Measurements from ENCODE around the gene EGLN2.
"Not testable (repeated sequence)": the region's sequence is repeated elsewhere in the genome, so short reads cannot be mapped to it uniquely, and the experiment has no call there.

EGLN2 gene

DNA sequence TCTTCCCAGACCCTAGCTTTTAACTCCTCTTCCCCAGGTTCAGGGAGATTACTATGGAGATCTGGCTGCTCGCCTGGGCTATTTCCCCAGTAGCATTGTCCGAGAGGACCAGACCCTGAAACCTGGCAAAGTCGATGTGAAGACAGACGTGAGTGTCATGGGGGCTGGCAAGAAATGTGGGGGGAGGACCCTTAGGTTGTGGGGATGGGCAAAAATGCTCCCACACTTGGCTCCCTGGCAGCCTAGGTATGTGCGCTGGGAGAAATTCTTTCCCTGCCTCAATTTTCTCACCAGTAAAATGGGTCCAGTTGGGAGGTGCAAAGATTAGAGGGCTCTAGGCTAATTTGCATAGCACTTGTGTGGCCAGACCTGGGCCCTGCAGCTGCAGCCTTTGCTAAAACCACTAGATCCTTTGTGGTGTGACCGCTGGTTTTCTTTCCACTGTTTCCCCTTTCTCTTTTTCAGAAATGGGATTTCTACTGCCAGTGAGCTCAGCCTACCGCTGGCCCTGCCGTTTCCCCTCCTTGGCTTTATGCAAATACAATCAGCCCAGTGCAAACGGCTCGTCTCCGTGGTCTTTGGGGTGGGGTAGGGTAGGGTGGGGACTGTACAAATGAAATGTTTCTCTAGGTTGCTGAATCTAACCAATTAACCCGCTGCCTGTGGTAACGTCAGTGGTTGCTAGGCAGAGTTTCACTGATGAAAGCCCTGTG is 21.9 kb upstream of the EGLN2 start:
- DNase-seq, result peak; percentile 62

DNA sequence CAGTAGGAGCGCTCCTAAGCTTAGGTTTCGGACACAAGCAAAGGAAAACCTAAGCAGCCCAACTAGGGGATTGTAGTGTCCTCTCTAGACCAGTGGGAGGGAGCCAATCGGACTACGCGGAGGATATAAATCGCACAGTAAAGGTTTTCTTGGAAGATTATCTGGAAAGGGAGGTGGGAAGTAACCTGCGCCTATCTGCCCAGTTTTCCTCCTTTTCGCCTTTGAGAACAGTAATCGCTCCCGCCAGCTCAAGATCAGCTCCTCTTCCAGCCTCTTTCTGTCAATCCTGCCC is 21.4 kb upstream of the EGLN2 start:
- DNase-seq, result no peak

DNA sequence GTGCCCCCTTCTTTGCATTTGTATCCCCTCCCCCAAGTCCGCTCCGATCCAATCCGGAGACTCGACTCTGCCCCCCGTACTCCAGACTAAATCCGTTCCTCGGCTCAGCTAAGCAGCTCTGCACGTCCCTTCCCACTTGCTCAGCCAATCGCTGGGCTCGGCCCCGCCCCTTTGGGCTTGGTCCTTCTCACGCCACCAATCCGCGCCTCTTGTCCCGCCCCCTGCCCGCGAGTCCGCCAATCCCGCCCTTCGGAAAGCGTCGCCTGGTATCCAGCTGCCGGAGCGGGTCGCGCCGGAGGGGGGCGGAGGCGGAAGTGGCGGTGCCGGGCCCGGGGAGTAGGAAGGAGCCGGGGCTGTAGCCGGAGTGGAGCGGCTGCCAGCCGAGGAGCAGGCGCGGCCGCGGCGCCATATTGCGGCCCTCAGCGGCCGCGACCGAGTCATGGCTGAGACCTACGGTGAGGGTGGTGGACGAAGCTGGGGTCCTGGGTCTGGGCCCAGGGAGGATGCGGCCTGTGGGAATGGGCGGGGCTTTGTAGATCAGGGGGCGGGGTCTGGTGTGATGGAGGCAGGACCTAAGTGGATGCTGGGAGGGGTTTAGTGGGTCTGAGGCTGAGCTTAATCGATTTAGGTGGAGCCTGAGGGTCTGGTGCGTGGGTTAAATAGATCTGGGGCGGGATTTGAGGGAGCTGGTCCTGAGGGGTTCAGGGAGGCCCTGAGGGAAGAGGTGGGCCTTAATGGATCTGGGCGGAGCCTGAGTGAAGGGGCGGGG is 20.9 kb upstream of the EGLN2 start, which contains the start of gene RAB4B:
RAB4B (plus strand) TSS at position 311 of the 769 bp plus-strand sequence; CDS start at position 440, 129 bp downstream.
- DNase-seq, result peak; percentile 99

DNA sequence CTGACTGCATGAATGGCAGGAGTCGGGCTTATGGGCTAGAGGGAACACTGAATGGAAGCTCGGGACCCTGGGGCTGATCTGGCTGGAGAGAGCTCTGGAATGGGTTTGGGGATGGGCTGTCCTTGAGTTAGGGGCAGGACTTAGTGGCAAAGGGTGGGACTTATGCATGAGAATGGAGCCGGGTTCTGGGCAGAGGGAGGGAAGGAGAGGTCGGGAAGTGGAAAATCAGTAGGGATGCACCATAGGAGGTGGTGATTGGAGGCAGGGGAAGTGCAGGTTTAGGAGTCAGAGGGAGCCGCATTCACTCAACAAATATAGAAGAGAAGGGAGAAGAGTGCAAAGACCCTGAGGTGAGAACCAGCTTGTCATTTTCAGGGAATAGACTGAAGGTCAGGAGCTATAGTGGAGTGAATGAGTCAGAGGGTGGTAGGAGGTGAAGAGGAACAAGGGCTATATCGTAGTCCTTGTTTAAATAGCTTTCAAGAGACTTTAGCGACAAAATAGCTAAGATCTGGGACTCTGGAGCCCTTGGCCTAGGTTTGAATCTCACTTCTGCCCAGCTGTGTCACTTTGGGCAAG is 20.2 kb upstream of the EGLN2 start:
- peak; percentile 81 for DNase-seq

DNA sequence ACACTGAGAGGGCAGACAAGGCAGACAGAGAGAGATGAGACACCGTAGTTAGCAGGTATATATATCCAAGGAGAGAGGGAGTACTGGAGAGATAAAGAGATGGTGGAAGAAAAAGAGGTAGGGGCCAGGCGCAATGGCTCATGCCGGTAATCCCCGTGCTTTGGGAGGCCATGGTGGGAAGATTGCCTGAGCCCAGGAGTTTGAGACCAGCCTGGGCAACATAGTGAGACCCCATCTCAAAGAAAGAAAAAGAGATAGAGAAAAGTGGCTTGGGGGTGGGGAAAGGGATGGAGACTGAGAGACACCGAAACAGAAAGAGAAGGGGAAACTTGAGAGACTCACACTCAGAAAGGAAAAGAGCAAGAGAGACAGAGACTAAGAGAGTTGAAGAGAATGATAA is 18.4 kb upstream of the EGLN2 start:
- no peak for DNase-seq

DNA sequence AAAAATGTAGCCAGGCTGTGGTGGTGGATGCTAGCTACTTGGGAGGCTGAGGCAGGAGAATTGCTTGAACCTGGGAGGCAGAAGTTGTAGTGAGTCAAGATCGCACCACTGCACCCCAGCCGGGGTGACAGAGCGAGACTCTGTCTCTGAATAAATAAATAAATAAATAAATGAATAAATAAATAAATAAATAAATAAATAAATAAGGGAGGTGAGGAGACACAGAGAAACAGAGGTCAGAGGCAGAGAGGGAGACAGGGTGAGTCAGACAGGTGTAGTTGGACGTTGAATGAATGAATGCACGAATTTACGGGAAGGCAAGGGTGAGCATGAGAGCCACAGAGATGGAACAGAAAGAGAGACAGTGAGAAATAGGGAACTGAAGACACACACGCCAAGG is 17.9 kb upstream of the EGLN2 start:
- DNase-seq, result no peak

DNA sequence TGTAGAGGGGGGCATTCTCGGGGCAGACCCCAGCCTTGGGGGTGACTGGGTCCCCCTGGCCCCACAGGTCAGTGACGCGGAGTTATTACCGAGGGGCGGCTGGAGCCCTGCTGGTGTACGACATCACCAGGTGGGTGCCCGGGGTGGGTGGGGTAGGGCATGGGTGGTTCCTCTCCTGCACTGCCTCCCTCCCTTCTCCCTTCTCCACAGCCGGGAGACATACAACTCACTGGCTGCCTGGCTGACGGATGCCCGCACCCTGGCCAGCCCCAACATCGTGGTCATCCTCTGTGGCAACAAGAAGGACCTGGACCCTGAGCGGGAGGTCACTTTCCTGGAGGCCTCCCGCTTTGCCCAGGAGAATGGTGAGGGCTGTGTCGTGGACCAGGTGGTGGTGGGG is 15.3 kb upstream of the EGLN2 start:
- DNase-seq, result no peak

DNA sequence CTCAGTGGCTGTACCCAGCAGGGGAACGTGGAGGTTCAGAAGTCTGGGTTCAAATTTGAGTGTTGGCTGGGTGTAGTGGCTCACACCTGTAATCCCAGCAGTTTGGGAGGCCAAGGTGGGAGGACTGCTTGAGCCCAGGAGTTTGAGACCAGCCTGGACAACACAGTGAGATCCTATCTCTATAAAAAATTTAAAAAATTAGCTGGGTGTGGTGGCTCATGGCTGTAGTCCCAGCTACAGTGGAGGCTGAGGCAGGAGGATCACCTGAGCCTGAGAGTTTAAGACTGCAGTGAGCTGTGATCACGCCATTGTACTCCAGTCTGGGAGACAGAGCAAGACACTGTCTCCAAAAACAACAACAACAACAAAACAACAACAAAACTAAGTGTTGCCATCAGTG is 14.8 kb upstream of the EGLN2 start:
- DNase-seq, result not testable (repeated sequence)

DNA sequence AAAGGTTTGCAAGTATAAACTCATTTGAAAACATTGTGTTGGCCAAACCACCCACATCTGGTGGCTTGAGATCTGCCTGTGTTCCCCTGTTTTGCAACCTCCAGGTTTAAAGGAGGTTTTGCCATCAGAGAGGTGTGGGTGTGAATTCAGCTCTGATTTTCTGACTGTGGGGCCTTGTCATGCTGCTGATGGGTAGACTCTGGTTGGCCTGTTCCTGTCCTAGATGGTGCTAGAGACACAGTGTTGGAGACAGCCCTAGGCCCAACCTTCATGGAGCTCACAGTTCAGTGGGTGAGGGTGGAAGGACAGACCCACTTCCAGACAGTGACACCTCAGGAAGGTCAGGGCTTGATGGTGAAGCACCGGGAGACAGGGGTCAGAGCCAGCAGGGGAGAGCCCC is 13.5 kb upstream of the EGLN2 start:
- DNase-seq, result no peak

DNA sequence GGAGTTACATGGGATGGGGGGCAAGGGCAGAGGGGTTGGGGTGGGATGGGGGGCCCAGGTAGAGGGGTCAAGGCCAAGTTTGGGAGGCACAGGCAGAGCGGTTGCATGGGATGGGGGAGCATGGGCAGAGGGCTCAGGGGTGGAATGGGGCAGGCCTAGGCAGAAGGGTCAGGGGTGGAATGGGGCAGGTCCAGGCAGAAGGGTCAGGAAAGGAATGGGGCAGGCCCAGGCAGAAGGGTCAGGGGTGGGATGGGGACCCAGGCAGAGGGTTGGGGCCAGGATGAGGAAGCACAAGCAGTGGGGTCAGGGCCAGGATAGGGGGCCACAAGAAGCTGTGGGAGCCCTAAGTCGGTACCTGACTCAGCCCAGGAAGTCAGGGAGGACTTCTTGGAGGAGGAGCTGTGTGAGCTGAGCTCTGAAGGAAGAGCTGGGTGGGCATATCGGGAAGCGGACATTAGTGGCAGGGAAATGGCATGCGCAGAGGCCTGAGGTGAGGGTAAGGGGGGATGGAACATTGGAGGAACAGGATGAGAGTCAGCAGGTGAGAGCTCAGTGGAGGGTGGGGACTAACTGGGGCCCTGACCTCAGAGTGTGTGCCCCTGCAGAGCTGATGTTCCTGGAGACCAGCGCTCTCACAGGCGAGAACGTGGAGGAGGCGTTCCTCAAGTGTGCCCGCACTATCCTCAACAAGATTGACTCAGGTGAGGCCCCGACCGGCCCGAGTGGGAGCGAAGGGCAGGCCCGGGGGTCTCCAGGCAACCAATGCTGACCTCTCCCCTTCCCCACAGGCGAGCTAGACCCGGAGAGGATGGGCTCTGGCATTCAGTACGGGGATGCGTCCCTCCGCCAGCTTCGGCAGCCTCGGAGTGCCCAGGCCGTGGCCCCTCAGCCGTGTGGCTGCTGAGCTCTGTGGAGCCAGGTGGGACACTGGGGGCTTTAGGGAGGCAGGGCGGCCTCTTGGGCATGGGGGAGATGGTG is 12.6 kb upstream of the EGLN2 start:
- no peak for DNase-seq

DNA sequence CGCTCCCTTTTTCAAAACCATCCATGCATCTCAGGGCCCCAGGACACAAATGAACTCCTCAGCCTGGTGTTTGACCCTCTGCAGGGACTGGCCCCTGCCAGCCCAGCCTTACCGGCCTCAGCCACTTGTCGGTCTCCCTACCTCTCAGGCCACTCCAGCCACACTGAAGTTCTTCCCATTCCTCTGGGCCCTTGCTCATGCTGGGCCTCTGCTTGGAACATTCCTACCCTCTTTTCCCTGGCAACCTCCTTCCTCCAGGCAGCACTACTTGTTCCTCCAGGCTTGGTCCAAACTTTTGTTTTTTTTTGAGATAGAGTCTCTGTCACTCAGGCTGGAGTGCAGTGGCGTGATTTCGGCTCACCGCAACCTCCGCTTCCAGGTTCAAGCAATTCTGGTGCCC is 7.6 kb upstream of the EGLN2 start:
- no peak for DNase-seq

DNA sequence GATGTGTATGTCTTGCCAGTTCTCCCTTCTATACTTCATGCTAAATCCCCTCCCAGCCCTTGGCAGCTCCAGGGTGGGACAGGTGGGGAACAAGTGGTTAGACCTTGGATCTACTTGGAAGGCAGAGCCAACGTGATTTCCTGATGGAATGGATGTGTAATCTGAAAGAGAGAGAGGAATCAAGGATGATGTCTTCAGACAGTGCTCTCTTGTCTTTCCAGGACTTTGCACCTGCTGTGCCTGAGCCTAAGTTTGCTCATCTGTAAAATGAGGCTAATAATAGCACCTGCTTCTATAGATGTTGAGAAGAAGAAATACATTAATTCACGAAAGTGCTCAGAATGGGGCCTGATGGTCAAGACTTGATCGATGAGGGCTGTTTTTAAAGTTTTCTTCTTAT is 7.0 kb upstream of the EGLN2 start:
- no peak for DNase-seq

DNA sequence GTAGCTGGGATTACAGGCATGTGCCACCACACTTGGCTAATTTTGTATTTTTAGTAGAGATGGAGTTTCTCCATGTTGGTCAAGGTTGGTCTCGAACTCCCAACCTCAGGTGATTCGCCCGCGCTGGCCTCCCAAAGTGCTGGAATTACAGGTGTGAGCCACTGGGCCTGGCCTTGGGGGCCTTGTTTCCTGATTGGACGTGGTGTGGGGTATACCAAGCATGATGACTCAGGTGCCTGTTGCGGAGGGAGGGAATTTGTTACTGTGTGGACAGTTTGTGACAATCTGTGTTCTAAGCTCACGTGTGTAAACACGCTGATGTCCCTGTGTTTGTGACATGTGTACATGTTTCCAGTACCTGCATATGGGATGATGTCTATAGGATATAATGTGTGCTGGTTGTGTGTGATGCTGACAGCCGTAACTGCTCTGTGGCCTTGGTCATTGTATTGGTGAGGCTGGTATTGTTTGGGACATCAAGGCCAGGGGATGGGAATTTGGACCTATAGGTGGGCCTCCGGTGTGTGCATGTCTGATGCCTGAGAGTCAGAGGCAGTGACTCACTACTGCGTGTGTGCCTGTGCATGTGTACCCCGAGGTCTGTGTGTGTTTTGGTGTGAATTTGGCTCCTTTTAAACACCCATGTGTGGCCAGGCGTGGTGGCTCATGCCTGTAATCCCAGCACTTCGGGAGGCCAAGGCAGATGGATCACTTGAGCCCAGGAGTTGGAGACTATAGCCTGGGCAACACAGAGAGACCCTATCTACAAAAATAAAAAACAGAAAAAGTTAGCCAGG is 1.6 kb upstream of the EGLN2 start:
- DNase-seq, result no peak

DNA sequence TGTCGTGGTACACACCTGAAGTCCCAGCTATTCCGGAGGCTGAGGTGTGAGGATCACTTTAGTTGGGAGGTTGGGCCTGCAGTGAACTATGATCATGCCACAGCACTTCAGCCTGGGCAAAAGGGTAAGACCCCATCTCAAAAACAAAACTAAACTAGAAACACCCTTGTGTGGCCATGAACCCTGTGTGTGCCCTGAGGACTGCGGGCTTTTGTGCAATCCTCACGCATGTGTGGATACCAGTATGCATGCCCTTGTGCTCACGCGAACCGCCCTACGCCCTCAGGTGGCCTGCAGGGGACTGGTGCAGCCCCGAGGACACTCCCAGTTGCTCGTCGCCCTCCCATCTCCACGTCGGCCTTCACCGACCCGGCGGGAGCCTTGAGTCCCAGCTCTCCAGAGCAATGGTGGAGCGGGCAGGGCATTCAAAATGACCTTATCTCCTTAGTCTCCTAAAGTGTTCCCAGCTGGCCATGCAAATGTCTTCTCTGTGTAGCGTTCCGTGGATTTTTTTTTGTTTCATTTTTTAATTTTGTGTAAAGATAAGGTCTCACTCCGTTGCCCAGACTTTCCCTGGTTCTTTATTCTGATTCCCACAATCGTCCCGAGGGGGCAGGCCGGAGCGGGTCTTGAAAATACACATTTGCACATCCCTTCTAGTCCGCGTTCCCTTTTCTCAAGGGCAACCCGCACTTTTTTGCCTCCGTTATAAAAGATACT is 868 bp upstream of the EGLN2 start:
- DNase-seq, result peak; percentile 77

DNA sequence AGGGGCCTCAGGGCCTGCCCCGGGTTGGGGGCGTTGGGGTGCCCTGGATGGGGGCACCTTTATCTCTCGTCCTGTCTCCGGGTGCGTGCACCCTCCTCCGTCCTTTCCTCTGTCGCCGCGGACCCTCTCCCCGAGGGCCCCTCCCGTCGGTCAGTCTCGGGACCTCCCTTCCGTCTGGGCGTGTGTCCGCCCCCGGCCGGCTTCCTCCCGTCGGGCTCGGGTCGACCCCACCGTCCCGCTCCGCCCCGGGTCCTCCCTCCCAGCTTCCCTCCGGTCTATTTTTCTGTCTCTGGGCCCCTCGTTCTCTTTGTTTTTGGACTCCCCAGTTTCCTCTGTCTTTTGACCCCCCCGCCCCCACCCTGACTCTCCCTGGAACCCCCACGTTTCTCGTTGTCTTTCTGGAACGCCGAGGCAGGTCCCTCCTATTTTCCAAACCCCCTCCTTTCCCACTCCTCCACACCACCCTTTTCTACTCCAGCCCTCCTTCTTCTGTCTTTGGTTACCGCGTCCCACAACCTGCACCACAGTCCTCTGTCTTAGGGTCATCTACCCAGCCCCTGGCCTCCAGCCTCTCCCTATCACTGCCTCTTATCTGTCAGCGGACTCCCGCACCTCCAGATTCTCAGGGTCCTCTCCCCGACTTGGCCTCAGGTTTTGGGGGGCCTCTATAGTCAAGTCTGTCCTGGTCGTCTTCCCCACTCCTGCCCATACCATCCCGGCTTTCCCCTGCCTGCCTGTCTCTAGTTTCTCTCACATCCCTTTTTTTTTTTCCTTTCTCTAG is 757 bp downstream of the EGLN2 start:
- DNase-seq, result no peak

DNA sequence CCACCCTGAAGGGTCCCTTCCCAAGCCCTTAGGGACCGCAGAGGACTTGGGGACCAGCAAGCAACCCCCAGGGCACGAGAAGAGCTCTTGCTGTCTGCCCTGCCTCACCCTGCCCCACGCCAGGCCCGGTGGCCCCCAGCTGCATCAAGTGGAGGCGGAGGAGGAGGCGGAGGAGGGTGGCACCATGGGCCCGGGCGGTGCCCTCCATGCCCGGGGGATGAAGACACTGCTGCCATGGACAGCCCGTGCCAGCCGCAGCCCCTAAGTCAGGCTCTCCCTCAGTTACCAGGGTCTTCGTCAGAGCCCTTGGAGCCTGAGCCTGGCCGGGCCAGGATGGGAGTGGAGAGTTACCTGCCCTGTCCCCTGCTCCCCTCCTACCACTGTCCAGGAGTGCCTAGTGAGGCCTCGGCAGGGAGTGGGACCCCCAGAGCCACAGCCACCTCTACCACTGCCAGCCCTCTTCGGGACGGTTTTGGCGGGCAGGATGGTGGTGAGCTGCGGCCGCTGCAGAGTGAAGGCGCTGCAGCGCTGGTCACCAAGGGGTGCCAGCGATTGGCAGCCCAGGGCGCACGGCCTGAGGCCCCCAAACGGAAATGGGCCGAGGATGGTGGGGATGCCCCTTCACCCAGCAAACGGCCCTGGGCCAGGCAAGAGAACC is 1.5 kb downstream of the EGLN2 start:
- no peak for DNase-seq

DNA sequence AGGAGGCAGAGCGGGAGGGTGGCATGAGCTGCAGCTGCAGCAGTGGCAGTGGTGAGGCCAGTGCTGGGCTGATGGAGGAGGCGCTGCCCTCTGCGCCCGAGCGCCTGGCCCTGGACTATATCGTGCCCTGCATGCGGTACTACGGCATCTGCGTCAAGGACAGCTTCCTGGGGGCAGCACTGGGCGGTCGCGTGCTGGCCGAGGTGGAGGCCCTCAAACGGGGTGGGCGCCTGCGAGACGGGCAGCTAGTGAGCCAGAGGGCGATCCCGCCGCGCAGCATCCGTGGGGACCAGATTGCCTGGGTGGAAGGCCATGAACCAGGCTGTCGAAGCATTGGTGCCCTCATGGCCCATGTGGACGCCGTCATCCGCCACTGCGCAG is 2.0 kb downstream of the EGLN2 start:
- DNase-seq, result no peak

DNA sequence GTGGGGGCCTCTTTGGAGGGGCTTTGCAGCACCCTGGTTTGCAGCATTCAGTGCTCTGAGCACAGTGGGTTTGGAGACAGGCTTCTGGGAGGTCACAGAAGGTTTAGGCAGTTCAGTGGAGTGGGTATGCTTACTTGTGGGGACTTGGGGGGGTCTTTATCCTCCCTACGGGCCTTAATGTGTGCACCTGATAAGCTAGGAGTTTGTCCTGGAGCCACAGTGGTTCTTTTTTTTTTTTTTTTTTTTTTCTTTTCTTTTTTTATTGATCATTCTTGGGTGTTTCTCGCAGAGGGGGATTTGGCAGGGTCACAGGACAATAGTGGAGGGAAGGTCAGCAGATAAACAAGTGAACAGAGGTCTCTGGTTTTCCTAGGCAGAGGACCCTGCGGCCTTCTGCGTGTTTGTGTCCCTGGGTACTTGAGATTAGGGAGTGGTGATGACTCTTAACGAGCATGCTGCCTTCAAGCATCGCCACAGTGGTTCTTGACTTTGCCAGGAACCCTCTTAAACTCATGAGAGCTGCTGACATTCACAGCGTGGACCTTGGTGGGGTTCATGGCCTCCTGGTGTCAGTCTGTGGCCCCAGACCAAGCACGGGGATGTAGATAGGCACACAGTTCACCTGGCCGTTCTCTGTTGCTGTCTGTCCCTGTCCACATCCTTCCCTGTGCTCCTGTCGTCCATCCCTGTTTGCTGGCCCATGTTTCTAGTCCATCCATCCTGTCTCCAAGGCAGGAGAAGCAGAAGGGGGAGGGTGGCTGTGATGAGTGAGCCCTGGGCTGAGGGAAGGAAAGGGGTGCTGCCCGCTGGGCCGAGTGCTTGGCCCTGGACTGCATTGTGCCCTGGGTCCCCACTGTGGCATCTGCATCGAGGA is 2.7 kb downstream of the EGLN2 start:
- no peak for DNase-seq
